T-helper 17 cell (primary cell): ENCODE results near the gene RTN4IP1. TPM values are rescaled to one million over a fixed set of nuclear protein-coding genes. Genes with fewer than 3 reads are reported as not detected.
"Not testable (repeated sequence)": the region's sequence is repeated elsewhere in the genome, so short reads cannot be mapped to it uniquely, and the experiment has no call there.

Experiments
- ATAC-seq: fragments of 150-1000 bp; cut with Tn5 transposase; 2 replicates; pipeline ENCODE4 v1.10.0; 2021; ENCODE audit warnings: mild to moderate bottlenecking, moderate library complexity
- DNase-seq, 3 donors: peaks; one replicate each; pipeline versions ENCODE4 v3.0.0 to v3.0.0-alpha.2; 2020 to 2021
- H3K9me3 ChIP-seq: one replicate; pipeline ENCODE4 v1.7.0; 2013; ENCODE audit warnings: low read length, mild to moderate bottlenecking; ENCODE audit not compliant: control insufficient read depth, poor library complexity, severe bottlenecking
- H3K27ac Mint-ChIP-seq: one replicate; pipeline ENCODE4 v1.8.0; 2022; ENCODE audit warnings: mild to moderate bottlenecking, moderate library complexity, mixed read lengths
- H3K27me3 Mint-ChIP-seq: one replicate; pipeline ENCODE4 v1.8.0; 2022; ENCODE audit warnings: mixed read lengths
- H3K36me3 Mint-ChIP-seq: one replicate; pipeline ENCODE4 v1.8.0; 2022; ENCODE audit warnings: low read depth, mixed read lengths
- H3K4me1 Mint-ChIP-seq: one replicate; pipeline ENCODE4 v1.8.0; 2022; ENCODE audit warnings: mild to moderate bottlenecking, mixed read lengths
- H3K4me3 Mint-ChIP-seq: one replicate; pipeline ENCODE4 v1.8.0; 2022; ENCODE audit warnings: mild to moderate bottlenecking, moderate library complexity, mixed read lengths
- total RNA-seq, 4 donors: library from RNA in 2 of 4; stranded (reverse) in 2 of 4; gene quantifications; one replicate each; pipeline ENCODE4 v1.2.3 and lab custom pipeline; 2022 to 2026

The RTN4IP1 gene
- total RNA-seq, 2 donors from 2014 or later: 3.1 to 5.4 TPM

GRCh38 chr6:106561686-106562405, 67.5 kb downstream of the RTN4IP1 start:
- no peaks in the 10 kb centered on the region for H3K9me3 ChIP-seq
- Mint-ChIP-seq H3K36me3 (peaks cover 4% of the 10 kb centered on the region), H3K4me1 (peaks cover 4% of the 10 kb centered on the region), H3K27me3 (no peaks in the 10 kb centered on the region), H3K27ac (peak overlapping the region; percentile 78), H3K4me3 (no peak overlapping the region)
- ATAC-seq: no peak
- DNase-seq: no peak

- peak overlapping the region; percentile 78 for H3K27ac Mint-ChIP-seq
- no peaks in the 10 kb centered on the region for H3K27me3 Mint-ChIP-seq
- no peaks in the 10 kb centered on the region for H3K9me3 ChIP-seq
- ATAC-seq (no peak), DNase-seq (no peak)
- peaks cover 4% of the 10 kb centered on the region for H3K36me3 Mint-ChIP-seq
- peaks cover 5% of the 10 kb centered on the region for H3K4me1 Mint-ChIP-seq
- no peak overlapping the region for H3K4me3 Mint-ChIP-seq
Measured at GRCh38 chr6:106560996-106561685, 68.2 kb downstream of the RTN4IP1 start.

GRCh38 chr6:106559659-106560058, 69.6 kb downstream of the RTN4IP1 start:
- not testable (repeated sequence) for H3K36me3 Mint-ChIP-seq, DNase-seq, H3K9me3 ChIP-seq, ATAC-seq, H3K27me3 Mint-ChIP-seq, H3K4me3 Mint-ChIP-seq, H3K4me1 Mint-ChIP-seq
- peak overlapping the region; percentile 84 for H3K27ac Mint-ChIP-seq

- H3K9me3 ChIP-seq: no peaks in the 10 kb centered on the region
- Mint-ChIP-seq H3K27me3 (no peaks in the 10 kb centered on the region), H3K4me1 (peaks cover 10% of the 10 kb centered on the region), H3K27ac (peak overlapping the region; percentile 84), H3K4me3 (no peak overlapping the region), H3K36me3 (peaks cover 3% of the 10 kb centered on the region)
- ATAC-seq (no peak), DNase-seq (no peak)
Measured at GRCh38 chr6:106558364-106558763, 70.9 kb downstream of the RTN4IP1 start.

GRCh38 chr6:106557837-106558236, 71.5 kb downstream of the RTN4IP1 start:
- ATAC-seq (no peak), DNase-seq (no peak)
- Mint-ChIP-seq H3K36me3 (peaks cover 3% of the 10 kb centered on the region), H3K4me3 (no peak overlapping the region), H3K27me3 (no peaks in the 10 kb centered on the region), H3K4me1 (peaks cover 10% of the 10 kb centered on the region), H3K27ac (peak overlapping the region; percentile 84)
- no peaks in the 10 kb centered on the region for H3K9me3 ChIP-seq

GRCh38 chr6:106556368-106556960, 72.8 kb downstream of the RTN4IP1 start:
- no peaks in the 10 kb centered on the region for H3K27me3 Mint-ChIP-seq
- H3K36me3 Mint-ChIP-seq: peaks cover 3% of the 10 kb centered on the region
- H3K9me3 ChIP-seq: no peaks in the 10 kb centered on the region
- ATAC-seq: peak; percentile 57
- no peak for DNase-seq
- no peak overlapping the region for H3K4me3 Mint-ChIP-seq
- peaks cover 10% of the 10 kb centered on the region for H3K4me1 Mint-ChIP-seq
- H3K27ac Mint-ChIP-seq: peak overlapping the region; percentile 84

- ATAC-seq (peak; percentile 14), DNase-seq (no peak)
- peaks cover 5% of the 10 kb centered on the region for H3K36me3 Mint-ChIP-seq
- H3K4me1 Mint-ChIP-seq: peaks cover 8% of the 10 kb centered on the region
- no peak overlapping the region for H3K4me3 Mint-ChIP-seq
- no peaks in the 10 kb centered on the region for H3K9me3 ChIP-seq
- peak overlapping the region; percentile 84 for H3K27ac Mint-ChIP-seq
- no peaks in the 10 kb centered on the region for H3K27me3 Mint-ChIP-seq
Measured at GRCh38 chr6:106555767-106556166, 73.5 kb downstream of the RTN4IP1 start.

GRCh38 chr6:106553440-106553839, 75.9 kb downstream of the RTN4IP1 start:
- peaks cover 12% of the 10 kb centered on the region for H3K4me1 Mint-ChIP-seq
- no peaks in the 10 kb centered on the region for H3K9me3 ChIP-seq
- ATAC-seq (no peak), DNase-seq (no peak)
- no peak overlapping the region for H3K4me3 Mint-ChIP-seq
- H3K27ac Mint-ChIP-seq: peak overlapping the region; percentile 91
- no peaks in the 10 kb centered on the region for H3K27me3 Mint-ChIP-seq
- H3K36me3 Mint-ChIP-seq: peaks cover 5% of the 10 kb centered on the region

GRCh38 chr6:106551155-106551554, 78.1 kb downstream of the RTN4IP1 start:
- peak overlapping the region; percentile 91 for H3K27ac Mint-ChIP-seq
- peaks cover 23% of the 10 kb centered on the region for H3K4me1 Mint-ChIP-seq
- ATAC-seq: no peak
- no peaks in the 10 kb centered on the region for H3K27me3 Mint-ChIP-seq
- DNase-seq: no peak
- no peak overlapping the region for H3K4me3 Mint-ChIP-seq
- H3K36me3 Mint-ChIP-seq: peaks cover 5% of the 10 kb centered on the region
- H3K9me3 ChIP-seq: no peaks in the 10 kb centered on the region

- DNase-seq: no peak
- Mint-ChIP-seq H3K36me3 (peaks cover 4% of the 10 kb centered on the region), H3K27ac (peak overlapping the region; percentile 56), H3K4me3 (no peak overlapping the region), H3K27me3 (no peaks in the 10 kb centered on the region), H3K4me1 (peaks cover 25% of the 10 kb centered on the region)
- ATAC-seq: no peak
- no peaks in the 10 kb centered on the region for H3K9me3 ChIP-seq
Measured at GRCh38 chr6:106549521-106549920, 79.8 kb downstream of the RTN4IP1 start.

GRCh38 chr6:106548926-106549455, 80.3 kb downstream of the RTN4IP1 start:
- ATAC-seq, DNase-seq, H3K9me3 ChIP-seq, H3K36me3 Mint-ChIP-seq, H3K4me3 Mint-ChIP-seq, H3K27me3 Mint-ChIP-seq: not testable (repeated sequence)
- H3K4me1 Mint-ChIP-seq: peaks cover 28% of the 10 kb centered on the region
- H3K27ac Mint-ChIP-seq: peak overlapping the region; percentile 56

- peak overlapping the region; percentile 89 for H3K27ac Mint-ChIP-seq
- H3K9me3 ChIP-seq: no peaks in the 10 kb centered on the region
- DNase-seq: no peak
- H3K4me3 Mint-ChIP-seq: no peak overlapping the region
- peaks cover 4% of the 10 kb centered on the region for H3K36me3 Mint-ChIP-seq
- H3K27me3 Mint-ChIP-seq: no peaks in the 10 kb centered on the region
- ATAC-seq: peak; percentile 32
- peaks cover 27% of the 10 kb centered on the region for H3K4me1 Mint-ChIP-seq
Measured at GRCh38 chr6:106547601-106548453, 81.5 kb downstream of the RTN4IP1 start.
